HepG2 (cell line): ENCODE data around the gene TMEM222. TPM values are rescaled to one million over a fixed set of nuclear protein-coding genes. Genes with fewer than 3 reads are reported as not detected.

Experiments used
- GMEB1 ChIP-seq: sonication (generic); formaldehyde crosslinking; IDR thresholded peaks from 2 replicates; pipeline ENCODE4 v1.5.1; 2020; ENCODE audit warnings: missing genetic modification reagents, mild to moderate bottlenecking, borderline replicate concordance
- HES4 ChIP-seq: sonication (generic); formaldehyde crosslinking; IDR thresholded peaks from 2 replicates; pipeline ENCODE4 v1.9.0; 2021; ENCODE audit warnings: mild to moderate bottlenecking, missing genetic modification reagents, borderline replicate concordance
- HMG20A ChIP-seq: IDR thresholded peaks from 2 replicates; pipeline ENCODE4 v1.6.1; 2016; ENCODE audit warnings: borderline replicate concordance
- NR2F1 ChIP-seq, 2 experiments: fragments of 450-650 bp in 1 of 2; formaldehyde crosslinking in 1 of 2; IDR thresholded peaks; 2 replicates each; pipeline versions ENCODE4 v1.5.0 to v1.6.1; 2016 to 2020; ENCODE audit warnings: mild to moderate bottlenecking in 1 of 2, missing compliant biosample characterization in 1 of 2, missing genetic modification reagents in 1 of 2, moderate library complexity in 1 of 2
- PATZ1 ChIP-seq: sonication (generic); formaldehyde crosslinking; IDR thresholded peaks from 2 replicates; pipeline ENCODE4 v1.4.0; 2020; ENCODE audit warnings: missing genetic modification reagents
- SNAPC2 ChIP-seq: sonication (generic); formaldehyde crosslinking; IDR thresholded peaks from 2 replicates; pipeline ENCODE4 v1.8.1; 2022; ENCODE audit warnings: mild to moderate bottlenecking, missing genetic modification reagents
- TBX2 ChIP-seq: sonication (generic); formaldehyde crosslinking; IDR thresholded peaks from 2 replicates; pipeline ENCODE4 v1.5.0; 2020; ENCODE audit warnings: missing genetic modification reagents, mild to moderate bottlenecking, borderline replicate concordance
- TCF7 ChIP-seq: sonication (generic); IDR thresholded peaks from 2 replicates; pipeline ENCODE4 v1.6.1; 2016; ENCODE audit warnings: antibody characterized with exemption, low read depth
- UBTF ChIP-seq: sonication (generic); formaldehyde crosslinking; IDR thresholded peaks from 2 replicates; pipeline ENCODE4 v1.4.0; 2020; ENCODE audit warnings: mild to moderate bottlenecking, missing genetic modification reagents
- ZBTB38 ChIP-seq: sonication (generic); formaldehyde crosslinking; IDR thresholded peaks from 2 replicates; pipeline ENCODE4 v1.5.1; 2020; ENCODE audit warnings: mild to moderate bottlenecking, missing genetic modification reagents
- ZBTB39 ChIP-seq: sonication (generic); formaldehyde crosslinking; IDR thresholded peaks from 2 replicates; pipeline ENCODE4 v1.5.0; 2020; ENCODE audit warnings: missing genetic modification reagents
- ZFP90 ChIP-seq: sonication (generic); formaldehyde crosslinking; IDR thresholded peaks from 2 replicates; pipeline ENCODE4 v1.8.0; 2022; ENCODE audit warnings: missing genetic modification reagents, mild to moderate bottlenecking, inconsistent platforms, borderline replicate concordance
- ZGPAT ChIP-seq: IDR thresholded peaks from 2 replicates; pipeline ENCODE4 v1.6.1; 2016; ENCODE audit warnings: mild to moderate bottlenecking
- ZNF563 ChIP-seq: sonication (generic); formaldehyde crosslinking; IDR thresholded peaks from 2 replicates; pipeline ENCODE4 v1.8.0; 2022; ENCODE audit warnings: mild to moderate bottlenecking, moderate library complexity, missing genetic modification reagents
- ZNF670 ChIP-seq: sonication (generic); formaldehyde crosslinking; IDR thresholded peaks from 2 replicates; pipeline ENCODE4 v1.8.0; 2022; ENCODE audit warnings: mild to moderate bottlenecking, missing genetic modification reagents, borderline replicate concordance
- ZNF674 ChIP-seq: sonication (generic); formaldehyde crosslinking; IDR thresholded peaks from 2 replicates; pipeline ENCODE4 v1.5.0; 2020; ENCODE audit warnings: low read depth, mild to moderate bottlenecking, missing genetic modification reagents
- ZNF83 ChIP-seq: sonication (generic); formaldehyde crosslinking; IDR thresholded peaks from 2 replicates; pipeline ENCODE4 v1.4.0; 2020; ENCODE audit warnings: missing genetic modification reagents, mild to moderate bottlenecking, borderline replicate concordance
- polyA plus RNA-seq, 8 experiments: library from polyadenylated mRNA; depleted of rRNA in 3 of 8; stranded (reverse) in 7 of 8; unstranded in 1 of 8; fragments of >200 nt; fragmentation: Illumina TruSeq in 4 of 8; extraction: Trizol in 4 of 8; gene quantifications; 2 replicates each; pipeline versions ENCODE4 v1.2.1 to v1.2.3, GENCODE V29; 2011 to 2016; ENCODE audit warnings: low read depth in 4 of 8, missing spikeins in 1 of 8, mixed read lengths in 1 of 8; ENCODE audit not compliant: insufficient read depth in 1 of 8
- total RNA-seq, 5 experiments: library from RNA; depleted of rRNA; stranded (reverse); fragments of >200 nt; fragmentation: Illumina TruSeq; extraction: Trizol; gene quantifications; 2 replicates each; pipeline ENCODE4 v1.2.3, GENCODE V29; 2016; ENCODE audit warnings: low read depth in 1 of 5

Gene TMEM222
- total and polyA plus RNA-seq, 2 of the 13 experiments (the other 11 are each of a cell fraction or from before 2014, with no cell fraction given), result 22.7 to 29.6 TPM

- TF ChIP-seq TCF7 (no peak), ZNF674 (CRISPR knock-in tag) (no peak), SNAPC2 (CRISPR knock-in tag) (peak; percentile 68; the same call in 1 of the 2 replicates), HES4 (CRISPR knock-in tag) (peak; percentile 78; the same call in 1 of the 2 replicates), ZBTB39 (CRISPR knock-in tag) (0 out of 2 replicates have a peak, but pooled peaks have one; percentile 7), ZBTB38 (no peak; the same call in 1 of the 2 replicates), ZNF563 (peak; percentile 86; the same call in 1 of the 2 replicates), ZNF670 (CRISPR knock-in tag) (no peak), HMG20A (CRISPR knock-in tag) (no peak), ZFP90 (0 out of 2 replicates have a peak, but pooled peaks have one; percentile 18), NR2F1 (CRISPR knock-in tag; IDR thresholded peaks at IDR 0.05) (no peak), UBTF (CRISPR knock-in tag) (peak; percentile 81), ZGPAT (CRISPR knock-in tag) (peak; percentile 48; the same call in 1 of the 2 replicates), ZNF83 (0 out of 2 replicates have a peak, but pooled peaks have one; percentile 9), PATZ1 (CRISPR knock-in tag) (0 out of 2 replicates have a peak, but pooled peaks have one; percentile 9), GMEB1 (CRISPR knock-in tag) (peak; percentile 15; the same call in 1 of the 2 replicates), TBX2 (peak; percentile 45; the same call in 1 of the 2 replicates)
Observed at GRCh38 chr1:27342778-27343638, 21.0 kb downstream of the TMEM222 start (continued).
